HG03066 (cell line): ENCODE results near the gene LRRC4C.

Source experiments
- ATAC-seq: cut with Tn5 transposase; IDR thresholded peaks from one replicate; pipeline ENCODE4 v1.9.1; 2021; ENCODE audit warnings: low read depth; ENCODE audit not compliant: unreplicated experiment

The LRRC4C gene

GRCh38 chr11:41175304-41175972, 284.0 kb downstream of the LRRC4C start:
- no peak for ATAC-seq

DNA sequence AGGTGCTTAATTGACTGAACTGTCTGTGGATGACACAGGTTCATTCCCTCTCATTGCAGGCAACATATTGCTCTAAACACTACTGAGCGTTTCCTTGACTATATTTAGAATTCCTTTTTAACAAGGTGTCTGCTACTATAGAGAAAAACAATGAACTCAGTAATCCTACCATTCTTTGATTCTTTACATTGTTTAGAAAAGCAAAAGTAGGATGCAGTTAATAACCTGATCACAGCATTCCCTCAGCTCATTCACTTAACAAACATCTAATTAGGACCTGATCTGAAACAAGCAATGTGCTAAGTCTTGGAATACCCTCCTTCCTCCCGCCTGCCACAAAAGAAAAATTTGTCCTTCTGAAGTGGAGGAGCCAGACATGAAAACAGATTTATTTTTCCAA, 313.1 kb downstream of the LRRC4C start:
- ATAC-seq: no peak

GRCh38 chr11:41145420-41145819, 314.0 kb downstream of the LRRC4C start:
- no peak for ATAC-seq

DNA sequence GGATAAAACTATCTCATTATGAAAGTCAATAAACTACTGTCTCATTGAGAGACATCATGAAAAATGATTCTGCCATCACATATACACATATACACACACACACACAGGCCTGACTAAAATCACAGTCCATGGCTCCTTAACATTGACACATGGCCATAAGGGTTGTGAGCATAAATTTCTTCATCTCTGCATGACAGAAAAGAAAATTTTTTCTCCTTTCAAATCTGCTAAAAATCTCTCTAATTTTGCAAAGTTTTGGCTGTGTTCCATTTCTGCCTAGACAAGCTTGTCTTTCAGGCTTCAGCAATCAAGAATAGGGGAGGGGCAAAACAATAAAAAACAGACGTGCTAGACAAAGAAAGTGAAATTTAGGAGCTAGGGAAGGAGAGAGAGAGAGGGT, 324.5 kb downstream of the LRRC4C start:
- no peak for ATAC-seq

- ATAC-seq: no peak
These were observed 326.4 kb downstream of the LRRC4C start for GRCh38 chr11:41133023-41133422.

DNA sequence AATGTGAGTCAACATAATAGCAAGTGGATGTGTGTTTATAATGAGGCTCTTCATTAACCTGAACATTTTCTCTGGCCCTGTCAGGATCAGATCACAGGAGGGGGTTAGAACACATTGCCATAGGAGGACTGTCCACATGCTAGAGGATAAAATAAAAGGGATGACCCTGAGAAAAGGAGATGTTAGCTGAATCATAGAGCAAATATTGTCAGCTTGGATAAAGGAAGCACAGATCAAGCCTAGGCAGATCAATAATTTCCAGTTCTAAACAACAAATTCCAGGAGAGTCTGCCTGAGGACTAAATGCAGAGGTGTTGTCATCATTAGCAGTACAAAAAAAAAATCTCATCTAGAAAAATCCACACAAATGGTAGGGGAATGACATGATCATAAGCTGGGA, 337.9 kb downstream of the LRRC4C start:
- no peak for ATAC-seq

DNA sequence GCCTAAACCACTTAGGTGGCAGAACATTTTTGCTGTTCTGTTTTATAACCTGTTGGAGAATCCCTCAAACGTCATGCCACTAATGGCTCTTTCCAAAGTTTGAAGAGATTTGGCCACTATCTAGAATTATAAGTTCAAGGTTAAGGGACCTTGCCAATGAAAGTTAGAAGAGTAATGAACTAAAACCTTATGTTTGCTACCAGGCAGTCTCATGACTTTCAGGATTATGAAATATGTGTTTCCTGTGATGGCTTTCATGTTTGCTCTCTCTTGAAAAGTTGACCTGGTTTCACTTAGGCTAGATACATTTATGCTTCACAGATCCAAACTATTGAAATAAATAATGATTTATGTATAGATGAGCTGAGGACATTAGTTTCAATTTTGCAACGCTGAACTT, 340.0 kb downstream of the LRRC4C start:
- no peak for ATAC-seq

GRCh38 chr11:41118521-41118920, 340.9 kb downstream of the LRRC4C start:
- no peak for ATAC-seq

DNA sequence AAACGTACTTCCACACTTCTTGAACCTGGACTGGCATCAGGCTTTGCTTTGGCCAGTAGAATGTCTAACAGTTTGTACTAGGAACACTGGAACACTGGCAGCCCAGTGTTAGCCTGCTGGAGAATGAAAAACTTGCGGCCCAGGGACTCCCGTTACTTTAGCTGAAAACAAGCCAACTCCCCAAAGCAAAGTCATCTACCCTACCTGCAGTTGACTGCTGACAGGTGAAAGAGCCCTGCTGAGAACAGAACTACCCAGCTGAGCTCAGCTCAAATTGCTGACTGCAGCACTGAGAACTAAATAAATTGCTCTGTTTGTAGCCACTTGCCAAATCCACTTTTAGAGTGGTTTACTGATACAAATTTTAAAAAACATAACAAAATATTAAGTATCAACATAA, 342.5 kb downstream of the LRRC4C start:
- ATAC-seq: no peak

- ATAC-seq: no peak
These were observed 344.4 kb downstream of the LRRC4C start for GRCh38 chr11:41115066-41115465.

GRCh38 chr11:41113160-41113559, 346.3 kb downstream of the LRRC4C start:
- no peak for ATAC-seq

- no peak for ATAC-seq
These were observed 348.9 kb downstream of the LRRC4C start for GRCh38 chr11:41110527-41110926.

GRCh38 chr11:41102471-41102870, 357.0 kb downstream of the LRRC4C start:
- no peak for ATAC-seq

DNA sequence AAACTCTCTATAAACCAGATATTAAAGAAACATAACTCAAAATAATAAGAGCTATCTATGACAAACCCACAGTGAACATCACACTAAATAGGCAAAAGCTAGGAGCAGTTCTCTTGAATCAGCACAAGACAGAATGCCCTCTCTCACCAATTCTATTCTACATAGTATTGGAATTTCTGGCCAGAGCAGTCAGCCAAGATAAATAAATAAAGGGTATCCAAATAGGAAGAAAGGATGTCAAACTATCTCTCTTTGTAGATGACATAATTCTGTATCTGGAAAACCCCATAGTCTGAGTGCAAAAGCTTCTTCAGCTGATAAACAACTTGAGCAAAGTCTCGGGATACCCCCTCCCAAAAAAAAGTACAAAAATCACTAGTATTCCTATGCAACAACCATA, 359.8 kb downstream of the LRRC4C start:
- ATAC-seq: no peak

DNA sequence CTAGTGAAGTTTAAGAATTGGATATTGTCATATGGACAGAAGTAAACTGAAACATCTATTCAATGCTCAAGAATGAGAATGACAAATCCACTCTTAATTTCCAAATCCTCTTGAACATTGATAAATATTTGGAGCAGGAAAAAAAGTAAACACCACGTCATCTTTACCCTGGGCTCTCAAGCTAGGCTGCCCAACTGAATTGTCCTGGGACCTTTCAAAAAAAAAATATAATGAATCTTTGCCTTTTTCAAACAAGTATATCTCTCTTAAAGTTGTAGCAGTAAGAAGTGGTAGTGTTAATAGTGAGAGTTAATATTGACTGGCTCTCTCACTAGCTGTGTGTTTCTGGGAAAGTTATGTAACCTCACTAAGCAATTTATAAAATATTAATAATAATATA, 374.3 kb downstream of the LRRC4C start:
- ATAC-seq: no peak

DNA sequence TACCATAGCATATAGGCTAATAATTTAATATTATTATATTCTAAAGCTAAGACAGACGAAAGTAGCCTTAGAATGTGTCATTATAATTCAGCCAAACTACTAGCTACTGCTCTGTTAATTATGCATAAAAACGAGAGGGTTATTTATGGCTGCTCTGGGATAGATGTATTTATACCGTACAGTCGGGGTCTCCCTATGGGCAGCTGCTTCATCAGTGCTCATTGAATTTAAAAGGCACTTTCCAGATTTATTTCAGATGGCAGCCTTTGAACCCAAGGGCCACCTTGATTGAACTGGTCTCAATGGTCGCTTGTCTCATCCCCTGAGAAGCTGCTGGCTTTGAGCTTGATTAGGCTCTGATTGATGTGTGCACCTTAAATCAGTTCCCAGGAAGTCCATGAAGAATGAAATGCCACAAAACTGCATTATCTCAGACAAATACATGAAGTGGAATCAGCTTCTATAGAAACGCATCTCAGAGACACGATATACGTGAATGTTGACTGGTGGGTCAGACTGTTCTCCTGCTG, 377.6 kb downstream of the LRRC4C start:
- ATAC-seq: no peak

- ATAC-seq: no peak
These were observed 385.1 kb downstream of the LRRC4C start for GRCh38 chr11:41074318-41074717.

DNA sequence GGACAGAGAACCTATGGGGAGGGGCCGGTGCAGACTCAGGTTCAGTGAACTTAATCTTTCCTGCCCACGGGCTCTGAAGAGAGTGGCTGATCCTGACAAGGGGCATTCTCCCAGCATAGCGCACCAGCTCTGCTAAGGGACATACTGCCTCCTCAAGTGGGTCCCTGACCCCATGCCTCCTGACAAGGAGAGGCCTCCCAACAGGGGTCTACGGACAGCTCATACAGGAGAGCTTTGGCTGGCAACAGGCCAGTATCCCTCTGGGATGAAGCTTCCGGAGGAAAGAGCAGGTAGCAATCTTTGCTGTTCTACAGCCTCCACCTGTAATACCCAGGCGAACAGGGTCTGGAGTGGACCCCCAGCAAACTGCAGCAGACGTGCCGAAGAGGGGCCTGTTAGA, 394.0 kb downstream of the LRRC4C start:
- ATAC-seq: no peak

- ATAC-seq: no peak
These were observed 401.3 kb downstream of the LRRC4C start for GRCh38 chr11:41058138-41058537.

DNA sequence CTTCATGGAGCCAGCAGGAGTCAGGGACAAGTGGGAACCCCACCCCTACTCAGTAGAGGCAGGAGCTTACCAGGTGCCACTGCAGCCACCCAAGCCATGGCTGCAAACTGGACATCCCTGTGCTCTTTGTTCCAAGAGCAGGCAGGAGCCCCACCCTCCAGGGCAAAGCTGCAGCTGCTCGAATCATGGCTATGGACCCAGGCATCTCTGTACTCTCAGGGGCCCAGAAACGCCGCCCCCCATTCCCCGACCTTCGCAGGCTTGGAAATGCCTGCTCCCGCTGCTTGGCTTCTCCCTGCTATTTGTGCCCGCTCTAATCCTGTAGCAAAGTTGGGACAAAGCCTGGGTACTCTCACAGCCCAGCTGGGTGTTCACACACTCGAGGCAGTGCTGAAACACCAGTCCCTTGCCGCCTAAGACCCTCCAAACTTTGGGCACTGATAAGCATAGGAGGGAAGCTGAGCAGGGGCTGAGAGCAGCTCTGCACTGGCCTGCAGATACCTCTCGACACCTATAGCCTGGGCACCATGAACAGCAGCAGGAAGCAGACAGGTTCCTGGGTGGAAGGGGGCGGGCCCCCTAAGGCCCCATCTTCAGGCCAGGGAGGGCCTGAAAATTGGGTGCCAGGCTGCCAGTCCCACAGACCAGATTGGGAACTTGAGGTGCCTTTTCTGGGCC, 402.4 kb downstream of the LRRC4C start:
- ATAC-seq: no peak

DNA sequence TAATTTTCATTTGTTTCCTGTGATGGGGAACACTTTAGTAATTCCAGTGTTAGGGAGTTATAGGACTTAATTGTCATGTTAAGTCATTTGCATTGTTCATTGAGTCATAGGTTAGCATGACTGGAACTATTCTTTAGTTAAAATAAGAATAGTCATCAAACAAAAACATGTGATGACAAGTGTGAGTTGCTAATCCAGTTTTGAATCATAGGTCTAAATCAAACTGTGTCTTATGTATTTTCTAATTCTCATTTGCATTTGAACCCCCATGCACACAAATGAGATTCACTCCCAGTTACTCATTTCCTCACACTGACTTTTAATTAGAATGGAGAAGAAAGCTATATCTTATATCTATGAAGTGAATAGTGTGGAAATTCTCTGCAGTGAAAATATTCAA, 405.6 kb downstream of the LRRC4C start:
- no peak for ATAC-seq

- no peak for ATAC-seq
These were observed 407.4 kb downstream of the LRRC4C start for GRCh38 chr11:41051919-41052635.
